ENCODE measurements around the gene DAGLB.

DNA sequence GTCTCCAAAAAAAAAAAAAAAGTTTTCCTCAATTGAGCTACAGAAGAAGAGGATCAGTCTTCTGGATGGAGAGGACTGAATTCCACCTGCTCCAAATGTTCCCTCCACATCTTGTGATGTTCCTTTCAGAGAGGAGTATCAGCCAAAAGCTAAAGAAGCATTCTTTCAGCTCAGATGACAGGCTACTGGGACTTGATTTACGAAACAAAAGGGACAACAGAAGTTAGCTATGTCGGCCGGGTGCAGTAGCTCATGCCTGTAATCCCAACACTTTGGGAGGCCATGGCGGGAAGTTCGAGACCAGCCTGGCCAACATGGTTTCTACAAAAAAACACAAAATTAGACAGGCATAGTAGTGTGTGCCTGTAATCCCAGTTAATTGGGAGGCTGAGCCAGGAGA, 7.4 kb downstream of the DAGLB start:
- TF ChIP-seq, protein P1, sequence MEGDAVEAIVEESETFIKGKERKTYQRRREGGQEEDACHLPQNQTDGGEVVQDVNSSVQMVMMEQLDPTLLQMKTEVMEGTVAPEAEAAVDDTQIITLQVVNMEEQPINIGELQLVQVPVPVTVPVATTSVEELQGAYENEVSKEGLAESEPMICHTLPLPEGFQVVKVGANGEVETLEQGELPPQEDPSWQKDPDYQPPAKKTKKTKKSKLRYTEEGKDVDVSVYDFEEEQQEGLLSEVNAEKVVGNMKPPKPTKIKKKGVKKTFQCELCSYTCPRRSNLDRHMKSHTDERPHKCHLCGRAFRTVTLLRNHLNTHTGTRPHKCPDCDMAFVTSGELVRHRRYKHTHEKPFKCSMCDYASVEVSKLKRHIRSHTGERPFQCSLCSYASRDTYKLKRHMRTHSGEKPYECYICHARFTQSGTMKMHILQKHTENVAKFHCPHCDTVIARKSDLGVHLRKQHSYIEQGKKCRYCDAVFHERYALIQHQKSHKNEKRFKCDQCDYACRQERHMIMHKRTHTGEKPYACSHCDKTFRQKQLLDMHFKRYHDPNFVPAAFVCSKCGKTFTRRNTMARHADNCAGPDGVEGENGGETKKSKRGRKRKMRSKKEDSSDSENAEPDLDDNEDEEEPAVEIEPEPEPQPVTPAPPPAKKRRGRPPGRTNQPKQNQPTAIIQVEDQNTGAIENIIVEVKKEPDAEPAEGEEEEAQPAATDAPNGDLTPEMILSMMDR (IDR thresholded peaks at IDR 0.05): no peak
- TF ChIP-seq POLR2A (IDR thresholded peaks at IDR 0.05): no peak

All from prostate gland (tissue), 2 donors.